Inferior parietal cortex (tissue), 1 donor: ENCODE results near the gene POFUT2.
"Not testable (repeated sequence)": the region's sequence is repeated elsewhere in the genome, so short reads cannot be mapped to it uniquely, and the experiment has no call there.

ENCODE experiments used
- DNase-seq: peaks from one replicate; pipeline ENCODE4 v3.0.0-alpha.2; 2016; ENCODE audit errors: extremely low spot score

The POFUT2 gene

DNA sequence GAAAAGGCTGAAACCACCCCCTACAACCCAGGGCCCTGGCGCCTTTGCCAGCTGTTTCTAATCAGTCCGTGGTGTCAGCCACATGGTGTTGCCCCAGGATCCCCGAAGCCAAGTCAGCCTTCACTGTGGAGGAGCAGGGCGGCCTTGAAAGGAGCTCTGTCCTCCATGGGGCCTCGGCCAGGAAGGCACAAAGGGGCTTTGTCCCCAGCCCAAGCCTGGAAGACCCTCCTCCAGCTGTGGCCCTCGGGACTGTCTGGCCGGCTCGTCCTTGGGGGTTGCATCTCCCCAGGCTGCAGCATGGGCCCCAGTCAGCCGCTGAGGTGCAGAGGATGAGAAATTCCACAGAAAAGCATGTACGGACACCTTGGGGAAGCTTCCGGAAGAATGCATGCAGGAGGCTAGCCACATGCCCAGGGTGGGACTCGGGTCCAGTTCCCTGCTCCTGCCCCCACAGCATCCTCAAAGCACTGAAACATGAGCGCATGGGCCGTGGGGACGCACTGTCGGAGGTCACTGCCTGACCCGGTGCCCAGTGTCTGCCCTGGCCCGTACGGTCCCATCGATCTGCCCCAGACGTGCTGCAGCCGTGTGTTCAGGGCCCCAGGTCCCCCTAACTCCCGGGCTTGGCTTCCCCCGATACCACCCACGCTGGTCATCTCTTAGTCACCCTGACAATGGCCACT lies 38.6 kb upstream of the POFUT2 start:
- DNase-seq: peak; percentile 22

GRCh38 chr21:45325206-45326168 lies 37.8 kb upstream of the POFUT2 start:
- DNase-seq: no peak

DNA sequence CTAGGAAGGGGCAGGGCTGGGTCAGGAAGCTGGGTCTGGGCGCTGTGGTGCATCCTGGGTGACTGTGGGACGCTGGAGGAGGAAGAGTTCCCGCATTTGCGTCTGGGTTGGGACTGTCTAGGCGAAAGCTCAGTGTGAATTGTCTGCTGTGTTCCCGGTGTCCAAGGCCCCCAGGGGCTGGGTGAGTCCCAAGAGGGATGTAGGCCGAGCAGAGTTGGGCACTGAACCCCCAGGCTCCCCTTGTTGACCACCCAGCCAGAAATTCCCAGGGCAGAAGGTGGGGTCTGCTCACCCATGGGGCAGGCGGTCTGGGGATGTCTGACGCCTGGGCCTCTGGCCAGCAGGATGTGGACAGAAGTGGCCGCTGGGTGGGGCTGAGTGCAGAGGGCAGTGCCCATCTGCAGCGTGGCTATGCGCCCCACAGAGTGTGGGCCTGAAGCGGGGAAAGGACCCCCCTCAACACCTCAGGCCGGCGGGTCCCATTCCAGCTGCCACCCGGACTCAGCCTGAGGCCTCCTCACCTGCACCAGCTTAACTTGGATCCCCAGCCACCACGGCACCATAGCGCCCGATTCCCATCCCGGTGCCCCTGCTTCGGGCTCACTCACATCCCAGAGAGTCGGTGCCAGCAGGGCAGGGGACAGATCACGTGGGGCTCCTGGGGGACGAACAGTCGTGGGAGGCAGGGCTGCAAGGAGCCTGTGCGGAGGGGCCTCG lies 37.0 kb upstream of the POFUT2 start:
- no peak for DNase-seq

- DNase-seq: no peak
Measured at GRCh38 chr21:45323487-45324311, 36.0 kb upstream of the POFUT2 start.

DNA sequence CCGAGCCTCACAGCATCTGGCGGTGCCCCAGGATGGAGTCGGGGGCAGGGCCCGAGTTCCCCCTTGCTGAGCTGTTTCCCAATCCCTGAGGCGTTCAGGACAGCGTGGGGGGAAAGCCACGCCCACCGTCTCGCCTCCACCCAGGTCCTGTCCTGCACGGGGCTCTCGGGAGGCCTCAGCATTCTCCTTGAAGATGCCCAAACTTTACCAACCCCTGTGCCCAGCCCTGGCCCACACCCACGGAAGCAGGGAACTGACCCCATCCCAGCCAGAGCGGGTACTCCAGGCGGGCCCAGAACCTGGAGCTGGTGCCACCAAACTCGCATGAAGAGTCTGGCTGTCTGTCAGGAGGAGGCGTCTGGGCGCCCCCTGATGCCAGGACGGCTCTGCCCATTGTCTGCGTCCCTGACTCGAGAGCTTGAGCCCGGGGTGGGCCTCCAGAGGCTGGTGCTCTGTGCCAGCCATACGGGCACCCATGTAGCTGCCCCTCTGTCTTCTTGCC lies 35.3 kb upstream of the POFUT2 start:
- no peak for DNase-seq

- DNase-seq: no peak
Measured at GRCh38 chr21:45322231-45322959, 34.7 kb upstream of the POFUT2 start.

DNA sequence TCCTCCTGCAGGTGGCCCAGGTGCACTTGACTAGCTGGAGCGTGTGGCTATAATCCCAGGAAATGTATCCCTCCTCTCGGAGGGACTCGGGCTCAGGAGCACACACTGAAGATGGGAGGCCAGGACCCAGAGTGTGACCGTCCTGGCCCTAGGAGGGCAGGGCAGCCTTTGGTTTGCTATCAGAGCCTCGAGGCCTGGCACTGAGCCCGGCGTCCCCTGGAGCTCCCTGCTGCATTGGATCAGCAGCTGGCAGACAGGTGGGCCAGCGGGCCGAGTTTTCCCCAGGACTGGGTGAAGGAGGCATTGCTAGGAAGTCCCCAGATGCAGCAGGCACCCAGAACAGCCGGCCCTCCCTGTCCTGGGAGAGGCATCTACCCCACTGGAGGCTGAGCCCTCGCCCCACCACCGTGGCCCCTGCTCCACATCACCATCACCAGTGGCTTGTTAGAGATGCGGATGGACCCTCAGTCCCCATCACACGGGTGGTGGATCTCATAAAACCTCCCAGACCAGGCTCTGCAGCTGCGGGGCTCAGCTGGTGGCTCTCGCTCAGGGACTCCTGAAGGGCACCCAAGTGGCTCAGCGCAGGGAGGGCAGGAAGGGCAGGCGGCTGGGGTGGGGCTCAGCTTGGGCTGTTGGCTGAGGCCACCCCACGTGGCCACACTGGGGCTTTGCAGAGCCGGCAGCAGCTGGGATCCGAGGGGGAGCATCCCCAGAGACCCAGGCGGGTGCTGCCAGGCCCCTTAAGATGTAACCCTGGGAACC lies 32.7 kb upstream of the POFUT2 start:
- DNase-seq: no peak

DNA sequence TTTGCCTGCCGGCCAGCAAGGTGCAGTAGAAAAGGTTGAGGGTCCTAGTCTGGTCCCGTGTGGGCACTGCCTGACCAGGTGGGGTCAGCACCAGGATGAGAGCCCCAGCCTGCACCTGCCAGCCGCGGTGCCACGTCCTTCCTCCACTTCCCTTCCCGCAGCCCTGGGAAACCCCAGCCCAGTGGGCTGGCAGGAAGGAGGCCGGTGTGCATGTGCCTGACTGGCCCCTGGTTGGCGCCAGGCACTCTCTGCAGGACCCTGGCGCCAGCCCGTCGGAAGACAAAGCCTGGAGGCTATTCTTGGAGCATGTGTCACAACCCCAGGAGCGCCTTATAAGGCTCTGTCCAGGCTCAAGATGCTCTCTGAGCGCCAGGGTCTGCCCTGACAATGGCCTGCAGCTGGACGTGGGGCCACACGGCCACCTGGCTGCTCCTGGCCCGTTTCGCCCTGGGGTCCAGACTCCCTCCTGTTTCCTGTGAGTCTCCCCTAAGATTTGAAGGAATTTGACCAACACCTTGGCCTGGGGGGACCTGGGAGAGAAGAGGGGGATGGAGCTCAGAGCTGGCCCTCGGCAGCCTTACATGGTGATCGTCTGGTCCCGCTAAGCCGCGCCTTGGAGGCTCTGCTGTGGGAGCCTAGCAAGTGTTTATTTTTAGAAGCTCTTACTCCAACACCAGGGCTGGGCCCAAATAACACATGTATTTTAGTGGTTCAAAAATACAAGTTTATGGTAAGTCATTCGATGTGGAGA lies 31.9 kb upstream of the POFUT2 start:
- DNase-seq: no peak

GRCh38 chr21:45318556-45319404 lies 31.1 kb upstream of the POFUT2 start:
- DNase-seq: no peak

DNA sequence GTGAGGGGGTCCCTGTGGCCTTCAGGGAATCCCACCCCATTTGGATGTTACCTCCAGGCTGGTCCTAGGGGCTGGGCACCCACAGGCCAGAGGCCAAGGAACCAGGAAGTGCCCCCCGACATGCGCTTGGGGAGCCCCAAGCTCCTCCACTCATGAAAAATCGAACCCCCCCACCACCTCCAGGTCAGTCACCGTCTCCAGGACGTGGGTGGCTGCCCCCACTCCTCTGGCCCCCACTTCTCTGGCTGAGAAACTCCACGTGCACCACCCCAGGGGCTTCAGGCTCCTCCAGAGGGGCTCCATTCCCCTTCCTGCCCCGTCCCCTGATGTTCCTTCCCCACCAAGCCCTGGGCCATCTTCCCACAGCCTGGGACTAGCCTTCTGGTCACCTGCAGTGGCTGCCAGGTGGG lies 30.5 kb upstream of the POFUT2 start:
- DNase-seq: no peak

- DNase-seq: no peak
Measured at GRCh38 chr21:45317398-45318145, 29.9 kb upstream of the POFUT2 start.

- DNase-seq: no peak
Measured at GRCh38 chr21:45316871-45317397, 29.2 kb upstream of the POFUT2 start.

DNA sequence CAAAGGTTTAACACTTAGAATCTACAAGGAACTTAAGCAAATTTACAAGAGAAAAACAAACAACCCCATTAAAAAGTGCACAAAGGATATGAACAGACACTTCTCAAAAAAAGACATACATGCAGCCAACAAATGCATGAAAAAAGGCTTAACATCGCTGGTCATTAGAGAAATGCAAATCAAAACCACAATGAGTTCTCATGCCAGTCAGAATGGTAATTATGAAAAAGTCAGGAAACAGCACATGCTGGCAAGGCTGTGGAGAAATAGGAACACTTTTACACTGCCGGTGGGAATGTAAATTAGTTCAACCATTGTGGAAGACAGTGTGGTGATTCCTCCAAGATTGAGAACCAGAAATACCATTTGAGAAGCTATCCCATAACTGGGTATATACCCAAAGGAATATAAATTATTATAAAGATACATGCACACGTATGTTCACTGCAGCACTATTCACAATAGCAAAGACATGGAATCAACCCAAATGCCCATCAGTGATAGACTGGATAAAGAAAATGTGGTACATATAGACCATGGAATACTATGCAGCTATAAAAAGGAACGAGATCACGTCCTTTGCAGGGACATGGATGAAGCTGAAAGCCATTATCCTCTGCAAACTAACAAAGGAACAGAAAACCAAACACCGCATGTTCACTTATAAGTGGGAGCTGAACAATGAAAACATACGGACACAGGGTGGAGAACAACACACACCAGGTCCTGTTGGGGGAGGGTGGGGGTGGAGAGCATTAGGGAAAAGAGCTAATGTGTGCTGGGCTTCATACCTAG lies 28.2 kb upstream of the POFUT2 start:
- DNase-seq: not testable (repeated sequence)

DNA sequence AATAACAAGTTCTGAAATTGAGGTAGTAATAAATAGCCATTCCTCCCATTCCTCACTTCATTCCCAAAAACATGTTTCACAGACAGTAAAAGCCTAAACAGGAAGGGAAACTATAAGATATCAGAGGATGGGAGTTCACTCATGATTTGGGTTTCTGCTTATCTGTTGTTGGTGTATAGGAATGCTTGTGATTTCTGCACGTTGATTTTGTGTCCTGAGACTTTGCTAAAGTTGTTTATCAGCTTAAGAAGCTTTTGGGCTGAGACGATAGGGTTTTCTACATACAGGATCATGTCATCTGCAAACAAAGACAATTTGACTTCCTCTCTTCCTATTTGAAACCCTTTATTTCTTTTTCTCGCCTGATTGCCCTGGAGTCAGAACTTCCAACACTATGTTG lies 26.0 kb upstream of the POFUT2 start:
- DNase-seq: no peak

- DNase-seq: no peak
Measured at GRCh38 chr21:45313015-45313414, 25.3 kb upstream of the POFUT2 start.

DNA sequence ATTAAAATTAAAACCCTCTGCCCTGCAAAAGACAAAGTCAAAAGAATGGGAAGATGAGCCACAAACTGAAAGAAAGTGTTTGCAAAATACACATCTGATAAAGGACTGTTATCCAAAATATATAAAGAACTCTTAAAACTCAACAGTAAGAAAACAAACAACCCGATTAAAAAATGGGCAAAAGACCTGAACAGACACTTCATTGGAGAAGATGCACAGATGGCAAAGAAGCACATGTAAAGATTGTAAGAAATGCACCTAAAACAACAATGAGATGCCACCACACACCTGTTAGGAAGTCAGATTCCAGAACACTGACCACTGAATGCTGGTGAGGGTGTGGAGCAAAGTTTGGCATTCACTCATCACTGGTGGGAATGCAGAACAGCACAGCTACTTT lies 24.6 kb upstream of the POFUT2 start:
- DNase-seq: no peak
